DOHH2 (cell line): ENCODE data around the gene TFCP2.

Experiments
- EZH2phosphoT487 ChIP-seq: fragments of 200-600 bp; sonication (generic); IDR thresholded peaks from 2 replicates; pipeline ENCODE4 v1.6.1; 2017; ENCODE audit warnings: borderline replicate concordance, mild to moderate bottlenecking, antibody characterized with exemption, low read length, moderate library complexity, mixed read lengths
- TF ChIP-seq, protein P1 (sequence below): fragments of 200-600 bp; sonication (generic); IDR thresholded peaks from one replicate; pipeline ENCODE4 v1.5.1; 2014; ENCODE audit warnings: antibody characterized with exemption, mild to moderate bottlenecking, low read depth, low read length; ENCODE audit not compliant: poor library complexity, severe bottlenecking

DNA sequence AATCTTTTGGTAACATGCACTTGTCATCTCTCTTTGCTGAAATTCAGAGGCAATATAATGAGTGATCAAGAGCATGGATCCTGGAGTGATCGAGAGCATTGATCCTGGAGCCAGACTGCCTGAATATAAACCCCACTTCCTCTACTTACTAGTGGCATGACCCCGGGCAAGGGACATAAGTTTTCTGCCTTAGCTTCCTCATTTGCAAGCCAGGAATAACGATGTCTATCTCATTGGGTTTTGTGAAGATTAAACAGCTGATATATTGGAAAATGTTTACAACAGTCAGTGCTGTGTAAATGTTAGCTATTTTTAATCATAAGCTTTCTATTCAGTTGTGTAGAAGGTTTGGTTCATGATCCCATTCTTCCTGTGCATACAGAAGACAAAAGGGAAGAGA is 87.2 kb downstream of the TFCP2 start:
- TF ChIP-seq, protein P1, sequence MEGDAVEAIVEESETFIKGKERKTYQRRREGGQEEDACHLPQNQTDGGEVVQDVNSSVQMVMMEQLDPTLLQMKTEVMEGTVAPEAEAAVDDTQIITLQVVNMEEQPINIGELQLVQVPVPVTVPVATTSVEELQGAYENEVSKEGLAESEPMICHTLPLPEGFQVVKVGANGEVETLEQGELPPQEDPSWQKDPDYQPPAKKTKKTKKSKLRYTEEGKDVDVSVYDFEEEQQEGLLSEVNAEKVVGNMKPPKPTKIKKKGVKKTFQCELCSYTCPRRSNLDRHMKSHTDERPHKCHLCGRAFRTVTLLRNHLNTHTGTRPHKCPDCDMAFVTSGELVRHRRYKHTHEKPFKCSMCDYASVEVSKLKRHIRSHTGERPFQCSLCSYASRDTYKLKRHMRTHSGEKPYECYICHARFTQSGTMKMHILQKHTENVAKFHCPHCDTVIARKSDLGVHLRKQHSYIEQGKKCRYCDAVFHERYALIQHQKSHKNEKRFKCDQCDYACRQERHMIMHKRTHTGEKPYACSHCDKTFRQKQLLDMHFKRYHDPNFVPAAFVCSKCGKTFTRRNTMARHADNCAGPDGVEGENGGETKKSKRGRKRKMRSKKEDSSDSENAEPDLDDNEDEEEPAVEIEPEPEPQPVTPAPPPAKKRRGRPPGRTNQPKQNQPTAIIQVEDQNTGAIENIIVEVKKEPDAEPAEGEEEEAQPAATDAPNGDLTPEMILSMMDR = no peak
- TF ChIP-seq EZH2phosphoT487 = no peak
